ENCODE measurements around the gene MTA3. TPM values are rescaled to one million over a fixed set of nuclear protein-coding genes. Genes with fewer than 3 reads are reported as not detected.

Gene MTA3
- total RNA-seq, 1 donor from 2014 or later, result 25.8 TPM

- no peak for TF ChIP-seq CTCF (IDR thresholded peaks at IDR 0.05; ENCODE audit: insufficient read depth, low read length, poor library complexity, severe bottlenecking)
- Histone ChIP-seq H3K4me3 (ENCODE audit: low read depth, low read length) (no peak overlapping the region), H3K36me3 (ENCODE audit: control insufficient read depth, insufficient read depth, low read length) (no peaks in the 10 kb centered on the region), H3K27me3 (ENCODE audit: control insufficient read depth, insufficient read depth, low read length) (no peaks in the 10 kb centered on the region)
- DNase-seq (ENCODE audit: low read depth), result no peak
Observed at GRCh38 chr2:42768706-42769256, 200.3 kb downstream of the MTA3 start.

- TF ChIP-seq CTCF (IDR thresholded peaks at IDR 0.05; ENCODE audit: insufficient read depth, low read length, poor library complexity, severe bottlenecking), result no peak
- no peaks in the 10 kb centered on the region for H3K27me3 ChIP-seq (ENCODE audit: control insufficient read depth, insufficient read depth, low read length)
- no peak for DNase-seq (ENCODE audit: low read depth)
- H3K4me3 ChIP-seq (ENCODE audit: low read depth, low read length), result no peak overlapping the region
- no peaks in the 10 kb centered on the region for H3K36me3 ChIP-seq (ENCODE audit: control insufficient read depth, insufficient read depth, low read length)
Observed at GRCh38 chr2:42769583-42770287, 201.3 kb downstream of the MTA3 start.

GRCh38 chr2:42770288-42771131, 202.1 kb downstream of the MTA3 start:
- peak; percentile 61 for TF ChIP-seq CTCF (IDR thresholded peaks at IDR 0.05; ENCODE audit: insufficient read depth, low read length, poor library complexity, severe bottlenecking)
- H3K27me3 ChIP-seq (ENCODE audit: control insufficient read depth, insufficient read depth, low read length), result no peaks in the 10 kb centered on the region
- no peak for DNase-seq (ENCODE audit: low read depth)

GRCh38 chr2:42771546-42772153, 203.2 kb downstream of the MTA3 start:
- DNase-seq (ENCODE audit: low read depth), result no peak
- no peak for TF ChIP-seq CTCF (IDR thresholded peaks at IDR 0.05; ENCODE audit: insufficient read depth, low read length, poor library complexity, severe bottlenecking)
- Histone ChIP-seq H3K27me3 (ENCODE audit: control insufficient read depth, insufficient read depth, low read length) (no peaks in the 10 kb centered on the region), H3K36me3 (ENCODE audit: control insufficient read depth, insufficient read depth, low read length) (no peaks in the 10 kb centered on the region), H3K4me3 (ENCODE audit: low read depth, low read length) (no peak overlapping the region)

More at GRCh38 chr2:42770288-42771131, 202.1 kb downstream of the MTA3 start:
- no peak overlapping the region for H3K4me3 ChIP-seq (ENCODE audit: low read depth, low read length)
- no peaks in the 10 kb centered on the region for H3K36me3 ChIP-seq (ENCODE audit: control insufficient read depth, insufficient read depth, low read length)

GRCh38 chr2:42775186-42775585, 206.8 kb downstream of the MTA3 start:
- no peak overlapping the region for H3K4me3 ChIP-seq (ENCODE audit: low read depth, low read length)
- DNase-seq (ENCODE audit: low read depth), result no peak
- no peaks in the 10 kb centered on the region for H3K36me3 ChIP-seq (ENCODE audit: control insufficient read depth, insufficient read depth, low read length)
- no peaks in the 10 kb centered on the region for H3K27me3 ChIP-seq (ENCODE audit: control insufficient read depth, insufficient read depth, low read length)
- no peak for TF ChIP-seq CTCF (IDR thresholded peaks at IDR 0.05; ENCODE audit: insufficient read depth, low read length, poor library complexity, severe bottlenecking)

All from kidney epithelial cell (primary cell).